Measurements from ENCODE around the gene FNBP1.

The FNBP1 gene

DNA sequence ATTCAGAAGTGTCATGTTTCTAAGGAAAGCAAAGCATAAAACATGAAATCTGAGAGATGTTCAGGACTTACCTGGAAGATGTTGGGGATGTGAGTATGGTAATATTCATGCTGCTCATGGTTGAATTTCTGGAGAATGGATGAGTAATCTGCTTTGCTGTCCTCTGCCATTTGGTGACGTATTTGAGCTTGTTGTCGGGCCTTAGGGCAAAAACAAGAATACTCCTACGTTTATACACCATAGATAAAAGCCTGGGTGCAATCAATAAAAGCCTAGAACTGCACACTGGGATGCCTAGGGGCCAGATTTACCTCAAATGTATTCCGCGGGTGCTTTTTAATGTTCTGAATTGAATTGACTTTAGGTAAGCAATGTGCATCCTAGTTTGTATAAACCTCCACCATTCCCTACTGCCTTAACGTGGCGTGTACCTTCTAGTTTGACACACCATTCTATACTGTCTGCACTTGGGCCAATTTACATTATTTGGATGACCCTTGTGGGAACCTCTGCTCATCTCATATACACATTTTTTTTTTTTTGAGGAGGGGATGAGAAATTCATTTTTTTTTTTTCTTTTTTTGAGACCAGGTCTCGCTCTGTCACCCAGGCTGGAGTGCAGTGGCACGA lies 113.4 kb downstream of the FNBP1 start:
- Histone ChIP-seq H3K9ac (ENCODE audit: low read length) (no peak overlapping the region), H4K20me1 (ENCODE audit: insufficient read depth, low read length) (no peaks in the 10 kb centered on the region), H3K4me3 (ENCODE audit: low read length) (no peak overlapping the region), H2AFZ (ENCODE audit: low read length) (no peak overlapping the region), H3K79me2 (ENCODE audit: low read length) (no peaks in the 10 kb centered on the region), H3K27me3 (replicated peaks; ENCODE audit: insufficient read depth, low read length) (no peaks in the 10 kb centered on the region), H3K36me3 (replicated peaks; ENCODE audit: insufficient read depth, low read length) (no peaks in the 10 kb centered on the region), H3K4me2 (ENCODE audit: low read depth, low read length) (no peak overlapping the region), H3K9me2 (replicated peaks; ENCODE audit: insufficient read depth, low read length) (no peaks in the 10 kb centered on the region), H3K9me3 (replicated peaks; ENCODE audit: insufficient read depth, low read length) (no peaks in the 10 kb centered on the region), H3F3A (ENCODE audit: insufficient read depth, low read length) (no peaks in the 10 kb centered on the region), H3K27ac (ENCODE audit: low read length) (no peak overlapping the region), H3K4me1 (ENCODE audit: low read length) (no peaks in the 10 kb centered on the region)
- TF ChIP-seq, protein P1, sequence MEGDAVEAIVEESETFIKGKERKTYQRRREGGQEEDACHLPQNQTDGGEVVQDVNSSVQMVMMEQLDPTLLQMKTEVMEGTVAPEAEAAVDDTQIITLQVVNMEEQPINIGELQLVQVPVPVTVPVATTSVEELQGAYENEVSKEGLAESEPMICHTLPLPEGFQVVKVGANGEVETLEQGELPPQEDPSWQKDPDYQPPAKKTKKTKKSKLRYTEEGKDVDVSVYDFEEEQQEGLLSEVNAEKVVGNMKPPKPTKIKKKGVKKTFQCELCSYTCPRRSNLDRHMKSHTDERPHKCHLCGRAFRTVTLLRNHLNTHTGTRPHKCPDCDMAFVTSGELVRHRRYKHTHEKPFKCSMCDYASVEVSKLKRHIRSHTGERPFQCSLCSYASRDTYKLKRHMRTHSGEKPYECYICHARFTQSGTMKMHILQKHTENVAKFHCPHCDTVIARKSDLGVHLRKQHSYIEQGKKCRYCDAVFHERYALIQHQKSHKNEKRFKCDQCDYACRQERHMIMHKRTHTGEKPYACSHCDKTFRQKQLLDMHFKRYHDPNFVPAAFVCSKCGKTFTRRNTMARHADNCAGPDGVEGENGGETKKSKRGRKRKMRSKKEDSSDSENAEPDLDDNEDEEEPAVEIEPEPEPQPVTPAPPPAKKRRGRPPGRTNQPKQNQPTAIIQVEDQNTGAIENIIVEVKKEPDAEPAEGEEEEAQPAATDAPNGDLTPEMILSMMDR (IDR thresholded peaks at IDR 0.05; ENCODE audit: low read length), result no peak
- TF ChIP-seq EZH2phosphoT487 (IDR thresholded peaks at IDR 0.05; ENCODE audit: low read length) (no peak), EZH2 (optimal IDR thresholded peaks at IDR 0.05; ENCODE audit: low read depth, low read length) (no peak)
- DNase-seq, result no peak

DNA sequence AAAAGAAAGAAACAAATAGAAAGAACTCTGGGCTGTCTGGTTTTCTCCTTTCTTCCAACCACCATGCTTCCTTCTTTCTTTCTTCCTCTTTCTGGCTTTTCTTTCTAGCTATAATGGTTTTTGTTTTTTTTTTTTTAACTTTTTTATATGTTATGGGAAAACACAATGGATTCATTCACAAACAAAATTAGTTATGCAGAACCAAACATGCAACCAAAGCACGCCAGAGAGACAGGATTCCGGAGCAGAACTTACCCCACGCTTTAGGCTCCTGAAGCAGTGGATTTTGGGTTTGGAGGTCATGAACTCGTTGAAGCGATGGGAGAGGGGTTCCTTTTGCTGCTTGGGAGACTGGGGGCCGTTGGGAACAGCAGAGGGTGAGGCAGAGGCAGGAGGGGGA lies 119.4 kb downstream of the FNBP1 start:
- no peak overlapping the region for H3K4me3 ChIP-seq (ENCODE audit: low read length)
- H3F3A ChIP-seq (ENCODE audit: insufficient read depth, low read length), result no peaks in the 10 kb centered on the region
- H3K9me3 ChIP-seq (replicated peaks; ENCODE audit: insufficient read depth, low read length), result no peaks in the 10 kb centered on the region
- H3K9ac ChIP-seq (ENCODE audit: low read length), result no peak overlapping the region
- no peaks in the 10 kb centered on the region for H3K79me2 ChIP-seq (ENCODE audit: low read length)
- H3K36me3 ChIP-seq (replicated peaks; ENCODE audit: insufficient read depth, low read length), result 0 out of 2 replicates have a peak, but pooled peaks cover 4% of the 10 kb centered on the region
- H3K27ac ChIP-seq (ENCODE audit: low read length), result no peak overlapping the region
- no peaks in the 10 kb centered on the region for H3K27me3 ChIP-seq (replicated peaks; ENCODE audit: insufficient read depth, low read length)
- DNase-seq, result no peak
- no peak overlapping the region for H2AFZ ChIP-seq (ENCODE audit: low read length)
- no peaks in the 10 kb centered on the region for H3K4me1 ChIP-seq (ENCODE audit: low read length)
- H3K4me2 ChIP-seq (ENCODE audit: low read depth, low read length), result no peak overlapping the region
- no peak for TF ChIP-seq EZH2 (optimal IDR thresholded peaks at IDR 0.05; ENCODE audit: low read depth, low read length)
- TF ChIP-seq, protein P1 (IDR thresholded peaks at IDR 0.05; ENCODE audit: low read length), result no peak
- TF ChIP-seq EZH2phosphoT487 (IDR thresholded peaks at IDR 0.05; ENCODE audit: low read length), result no peak
- no peaks in the 10 kb centered on the region for H3K9me2 ChIP-seq (replicated peaks; ENCODE audit: insufficient read depth, low read length)
- no peaks in the 10 kb centered on the region for H4K20me1 ChIP-seq (ENCODE audit: insufficient read depth, low read length)

DNA sequence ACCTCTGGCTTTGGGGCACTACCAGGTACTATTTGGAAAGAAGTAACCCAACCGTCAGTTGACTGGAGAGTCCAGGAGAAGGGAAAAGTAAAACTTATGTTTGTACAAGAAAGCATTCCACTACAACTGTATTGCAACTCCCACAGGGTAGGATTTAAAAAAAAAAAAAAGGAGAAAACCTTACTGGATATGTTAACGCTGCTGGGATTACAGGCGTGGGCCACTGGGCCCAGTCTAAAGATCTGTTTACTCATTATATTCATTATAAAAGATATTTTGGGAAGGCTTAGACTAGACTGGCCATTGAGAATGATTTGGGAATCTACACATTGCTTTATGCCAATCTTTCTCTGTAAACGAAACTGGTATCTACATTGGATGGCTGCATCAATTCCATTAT lies 121.1 kb downstream of the FNBP1 start:
- H3K4me2 ChIP-seq (ENCODE audit: low read depth, low read length), result no peak overlapping the region
- 0 out of 2 replicates have a peak, but pooled peaks cover 4% of the 10 kb centered on the region for H3K36me3 ChIP-seq (replicated peaks; ENCODE audit: insufficient read depth, low read length)

More for the DNA sequence above, 121.1 kb downstream of the FNBP1 start:
- H3K9me3 ChIP-seq (replicated peaks; ENCODE audit: insufficient read depth, low read length), result no peaks in the 10 kb centered on the region
- no peak overlapping the region for H2AFZ ChIP-seq (ENCODE audit: low read length)
- H3K27ac ChIP-seq (ENCODE audit: low read length), result no peak overlapping the region
- no peak for DNase-seq
- H3K4me1 ChIP-seq (ENCODE audit: low read length), result no peaks in the 10 kb centered on the region
- no peaks in the 10 kb centered on the region for H3F3A ChIP-seq (ENCODE audit: insufficient read depth, low read length)
- H4K20me1 ChIP-seq (ENCODE audit: insufficient read depth, low read length), result no peaks in the 10 kb centered on the region
- no peak overlapping the region for H3K4me3 ChIP-seq (ENCODE audit: low read length)
- H3K27me3 ChIP-seq (replicated peaks; ENCODE audit: insufficient read depth, low read length), result no peaks in the 10 kb centered on the region
- H3K79me2 ChIP-seq (ENCODE audit: low read length), result no peaks in the 10 kb centered on the region
- H3K9ac ChIP-seq (ENCODE audit: low read length), result no peak overlapping the region
- no peaks in the 10 kb centered on the region for H3K9me2 ChIP-seq (replicated peaks; ENCODE audit: insufficient read depth, low read length)
- TF ChIP-seq, protein P1 (IDR thresholded peaks at IDR 0.05; ENCODE audit: low read length), result no peak
- TF ChIP-seq EZH2phosphoT487 (IDR thresholded peaks at IDR 0.05; ENCODE audit: low read length) (no peak), EZH2 (optimal IDR thresholded peaks at IDR 0.05; ENCODE audit: low read depth, low read length) (no peak)
